Caco-2 (cell line): ENCODE data around the gene SEPTIN12. TPM values are rescaled to one million over a fixed set of nuclear protein-coding genes. Genes with fewer than 3 reads are reported as not detected.
"Not testable (repeated sequence)": the region's sequence is repeated elsewhere in the genome, so short reads cannot be mapped to it uniquely, and the experiment has no call there.

ENCODE experiments used
- BruUV-seq: library from RNA; stranded (reverse); fragments of 400-500 nt; replicated peaks from 2 replicates; lab custom pipeline; 2021; lab: Mats Ljungman, UMichigan
- CTCF ChIA-PET: fragments of 300-600 bp; sonication (Branson Sonifier 250); formaldehyde crosslinking; loops from one replicate; lab custom pipeline; 2022; ENCODE audit warnings: antibody characterized with exemption; lab: Charles Lee
- POLR2A ChIA-PET: fragments of 300-600 bp; sonication (Branson Sonifier 250); formaldehyde crosslinking; loops from one replicate; lab custom pipeline; 2022; ENCODE audit warnings: antibody characterized with exemption; lab: Charles Lee
- DNase-seq, 2 experiments: peaks; one replicate each; pipeline versions ENCODE4 v3.0.0 to v3.0.0-alpha.2; 2020 to 2022
- H3K27me3 ChIP-seq: replicated peaks from 2 replicates; pipeline ENCODE4 v1.6.0; 2011; ENCODE audit warnings: low read length; ENCODE audit not compliant: control insufficient read depth, insufficient read depth
- H3K36me3 ChIP-seq: 2 replicates; pipeline ENCODE4 v1.5.1; 2011; ENCODE audit warnings: low read length; ENCODE audit not compliant: control insufficient read depth, insufficient read depth
- H3K4me1 ChIP-seq: fragments of 250-450 bp; sonication (Bioruptor Pico); 2 replicates; pipeline ENCODE4 v1.5.1; 2020; ENCODE audit warnings: mild to moderate bottlenecking
- H3K4me3 ChIP-seq: 2 replicates; pipeline ENCODE4 v1.5.1; 2011; ENCODE audit warnings: low read depth, mild to moderate bottlenecking, control low read depth, low read length
- H3K9me3 ChIP-seq: fragments of 250-450 bp; sonication (Bioruptor Pico); 2 replicates; pipeline ENCODE4 v1.5.1; 2020; ENCODE audit warnings: mild to moderate bottlenecking, moderate library complexity
- H3K27ac Mint-ChIP-seq: one replicate; pipeline ENCODE4 v1.8.0; 2022; ENCODE audit warnings: mixed read lengths; ENCODE audit not compliant: unreplicated experiment
- H3K27me3 Mint-ChIP-seq: one replicate; pipeline ENCODE4 v1.8.0; 2022; ENCODE audit warnings: mixed read lengths; ENCODE audit not compliant: insufficient read depth, unreplicated experiment
- H3K36me3 Mint-ChIP-seq: one replicate; pipeline ENCODE4 v1.8.0; 2022; ENCODE audit warnings: mild to moderate bottlenecking, mixed read lengths; ENCODE audit not compliant: insufficient read depth, unreplicated experiment
- H3K4me1 Mint-ChIP-seq: one replicate; pipeline ENCODE4 v1.8.0; 2022; ENCODE audit warnings: low read depth, mixed read lengths; ENCODE audit not compliant: unreplicated experiment
- H3K4me3 Mint-ChIP-seq: one replicate; pipeline ENCODE4 v1.8.0; 2022; ENCODE audit warnings: mild to moderate bottlenecking, moderate library complexity, mixed read lengths; ENCODE audit not compliant: unreplicated experiment
- H3K9me3 Mint-ChIP-seq: one replicate; pipeline ENCODE4 v1.8.0; 2022; ENCODE audit warnings: mixed read lengths; ENCODE audit not compliant: unreplicated experiment
- intact Hi-C: fragments of 100-400 bp; cut with micrococcal nuclease; formaldehyde crosslinking; loops from one replicate; pipeline ENCODE4 v1.10.0; 2022; ENCODE audit not compliant: unreplicated experiment
- total RNA-seq: library from RNA; stranded (reverse); gene quantifications from 2 replicates; pipeline ENCODE4 v1.2.3, GENCODE V29; 2022
- TF ChIP-seq, protein P1 (sequence below), 2 experiments: fragments of 200-600 bp in 1 of 2; IDR thresholded peaks; 1 replicate in 1 of 2; 2 replicates in 1 of 2; pipeline versions ENCODE4 v1.5.1 to v1.8.0; 2011 to 2022; ENCODE audit warnings: antibody characterized with exemption in 1 of 2, control low read depth in 1 of 2, inconsistent platforms in 1 of 2, low read depth in 1 of 2, low read length in 1 of 2, mild to moderate bottlenecking in 1 of 2, moderate library complexity in 1 of 2; ENCODE audit not compliant: insufficient read depth in 1 of 2, severe bottlenecking in 1 of 2, unreplicated experiment in 1 of 2

Gene SEPTIN12
- total RNA-seq, 1 experiment from 2014 or later, result not detected

DNA sequence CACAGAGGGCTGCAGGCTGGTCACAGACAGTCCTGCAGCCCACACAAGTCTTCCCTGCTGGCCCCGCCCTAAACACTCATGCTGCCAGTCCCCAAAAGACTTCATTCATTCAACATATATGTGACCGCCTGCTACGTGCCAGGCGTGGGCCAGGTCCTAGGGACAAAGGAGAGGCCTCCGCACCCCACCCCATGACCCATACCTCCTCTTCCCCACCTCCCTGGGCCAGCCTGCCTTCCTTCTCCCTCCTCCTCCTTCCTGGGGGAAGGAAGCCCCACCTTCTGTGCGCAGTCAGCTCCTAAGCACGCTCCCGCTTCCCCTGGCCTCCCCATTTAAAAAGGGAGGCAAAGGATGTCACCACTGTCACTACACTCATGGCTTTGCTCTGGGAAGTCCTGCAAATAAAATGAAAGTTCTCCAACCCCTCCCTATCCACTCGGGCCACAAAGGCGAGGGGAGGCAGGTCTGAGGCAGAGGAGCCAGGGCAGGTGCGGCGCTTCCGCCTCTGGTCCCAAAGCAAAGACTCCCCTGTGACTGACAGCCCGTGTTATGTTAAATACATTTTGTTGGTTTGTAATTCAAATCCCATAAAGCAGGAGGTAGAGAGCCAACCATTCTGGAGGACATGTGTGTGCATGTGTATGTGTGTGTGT lies 44.8 kb downstream of the SEPTIN12 start:
- peaks cover 6% of the 10 kb centered on the region for H3K36me3 Mint-ChIP-seq
- no peak overlapping the region for H3K4me3 Mint-ChIP-seq
- intact Hi-C loops, result no loop called here
- no peaks in the 10 kb centered on the region for H3K4me1 Mint-ChIP-seq
- H3K4me1 ChIP-seq, result no peaks in the 10 kb centered on the region
- H3K27ac Mint-ChIP-seq, result no peak overlapping the region
- ChIA-PET CTCF (no interaction called here), POLR2A (no interaction called here)
- TF ChIP-seq, protein P1, sequence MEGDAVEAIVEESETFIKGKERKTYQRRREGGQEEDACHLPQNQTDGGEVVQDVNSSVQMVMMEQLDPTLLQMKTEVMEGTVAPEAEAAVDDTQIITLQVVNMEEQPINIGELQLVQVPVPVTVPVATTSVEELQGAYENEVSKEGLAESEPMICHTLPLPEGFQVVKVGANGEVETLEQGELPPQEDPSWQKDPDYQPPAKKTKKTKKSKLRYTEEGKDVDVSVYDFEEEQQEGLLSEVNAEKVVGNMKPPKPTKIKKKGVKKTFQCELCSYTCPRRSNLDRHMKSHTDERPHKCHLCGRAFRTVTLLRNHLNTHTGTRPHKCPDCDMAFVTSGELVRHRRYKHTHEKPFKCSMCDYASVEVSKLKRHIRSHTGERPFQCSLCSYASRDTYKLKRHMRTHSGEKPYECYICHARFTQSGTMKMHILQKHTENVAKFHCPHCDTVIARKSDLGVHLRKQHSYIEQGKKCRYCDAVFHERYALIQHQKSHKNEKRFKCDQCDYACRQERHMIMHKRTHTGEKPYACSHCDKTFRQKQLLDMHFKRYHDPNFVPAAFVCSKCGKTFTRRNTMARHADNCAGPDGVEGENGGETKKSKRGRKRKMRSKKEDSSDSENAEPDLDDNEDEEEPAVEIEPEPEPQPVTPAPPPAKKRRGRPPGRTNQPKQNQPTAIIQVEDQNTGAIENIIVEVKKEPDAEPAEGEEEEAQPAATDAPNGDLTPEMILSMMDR (IDR thresholded peaks at IDR 0.05; ENCODE audit: insufficient read depth in 1 of 2, low read depth in 1 of 2, low read length in 1 of 2, severe bottlenecking in 1 of 2, unreplicated experiment in 1 of 2), result no peak
- BruUV-seq, result no TSS peak
- H3K9me3 ChIP-seq, result no peaks in the 10 kb centered on the region
- H3K4me3 ChIP-seq, result no peak overlapping the region
- H3K9me3 Mint-ChIP-seq, result no peaks in the 10 kb centered on the region
- H3K36me3 ChIP-seq, result no peaks in the 10 kb centered on the region
- no peaks in the 10 kb centered on the region for H3K27me3 Mint-ChIP-seq
- no peak for DNase-seq
- H3K27me3 ChIP-seq, result no peaks in the 10 kb centered on the region

DNA sequence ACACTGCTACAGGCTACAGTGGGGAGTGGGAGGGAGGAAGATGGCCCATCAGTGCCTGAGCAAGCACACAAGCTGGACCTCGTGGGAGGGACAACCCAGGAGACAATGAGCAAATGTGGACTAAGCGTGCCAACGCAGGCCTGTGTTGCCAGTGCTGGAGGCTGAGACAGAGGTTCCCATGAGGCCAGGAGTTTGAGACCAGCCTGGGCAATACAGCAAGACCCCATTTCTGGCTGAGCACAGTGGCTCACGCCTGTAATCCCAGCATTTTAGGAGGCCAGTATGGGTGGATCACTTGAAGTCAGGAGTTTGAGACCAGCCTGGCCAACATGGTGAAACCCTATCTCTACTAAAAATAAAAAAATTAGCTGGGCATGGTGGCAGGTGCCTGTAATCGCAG lies 49.8 kb downstream of the SEPTIN12 start:
- H3K4me1 ChIP-seq, H3K4me3 ChIP-seq, H3K27ac Mint-ChIP-seq, H3K9me3 Mint-ChIP-seq, H3K27me3 Mint-ChIP-seq, H3K4me1 Mint-ChIP-seq, BruUV-seq, H3K4me3 Mint-ChIP-seq, H3K36me3 ChIP-seq, H3K9me3 ChIP-seq, POLR2A ChIA-PET, H3K27me3 ChIP-seq, CTCF ChIA-PET, DNase-seq, intact Hi-C loops: not testable (repeated sequence)
- peaks cover 20% of the 10 kb centered on the region for H3K36me3 Mint-ChIP-seq

DNA sequence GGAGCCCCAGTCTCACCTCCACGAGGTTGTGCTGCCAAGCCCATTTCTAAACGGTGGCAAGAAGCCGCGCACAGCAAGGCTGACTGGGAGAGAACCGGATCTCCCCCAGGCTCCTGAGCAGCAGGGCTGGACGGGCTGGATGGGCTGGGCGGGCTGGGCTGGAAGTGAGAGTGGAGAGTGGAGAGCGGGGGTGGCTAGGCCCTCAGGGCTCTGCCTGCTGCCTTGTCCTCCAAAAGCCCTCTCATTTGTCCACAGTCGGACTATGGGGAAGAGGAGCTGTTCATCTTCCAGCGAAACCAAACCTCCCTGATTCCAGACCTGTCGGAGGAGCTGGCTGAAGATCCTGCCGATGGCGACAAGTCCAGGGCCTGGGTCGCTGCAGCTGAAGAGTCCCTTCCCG lies 50.6 kb downstream of the SEPTIN12 start:
- H3K4me3 Mint-ChIP-seq, result no peak overlapping the region
- POLR2A ChIA-PET, result no interaction called here

More for the DNA sequence above, 50.6 kb downstream of the SEPTIN12 start:
- Mint-ChIP-seq H3K9me3 (no peaks in the 10 kb centered on the region), H3K4me1 (no peaks in the 10 kb centered on the region), H3K27ac (no peak overlapping the region), H3K36me3 (peaks cover 16% of the 10 kb centered on the region), H3K27me3 (no peaks in the 10 kb centered on the region)
- no TSS peak for BruUV-seq
- Histone ChIP-seq H3K4me3 (no peak overlapping the region), H3K4me1 (peaks cover 4% of the 10 kb centered on the region; the same call in 1 of the 2 replicates), H3K9me3 (no peaks in the 10 kb centered on the region), H3K36me3 (no peaks in the 10 kb centered on the region), H3K27me3 (no peaks in the 10 kb centered on the region)
- CTCF ChIA-PET, result no interaction called here
- no peak for DNase-seq
- intact Hi-C loops, result no loop called here
- TF ChIP-seq, protein P1 (IDR thresholded peaks at IDR 0.05; ENCODE audit: insufficient read depth in 1 of 2, low read depth in 1 of 2, low read length in 1 of 2, severe bottlenecking in 1 of 2, unreplicated experiment in 1 of 2), result no peak
